Lower leg skin (tissue), 3 donors: ENCODE results near the gene MYO5A.

ENCODE experiments used
- CTCF ChIP-seq, 3 donors: fragments of 450-650 bp; IDR thresholded peaks; one replicate each; pipeline ENCODE4 v1.5.1; 2016; ENCODE audit warnings: antibody characterized with exemption in 3 of 3, mild to moderate bottlenecking in 3 of 3, moderate library complexity in 2 of 3
- POLR2A ChIP-seq, 2 donors: fragments of 450-650 bp; IDR thresholded peaks; one replicate each; pipeline ENCODE4 v1.6.1; 2016 to 2017; ENCODE audit warnings: antibody characterized with exemption in 2 of 2, mild to moderate bottlenecking in 1 of 2, moderate library complexity in 1 of 2

- TF ChIP-seq CTCF (IDR thresholded peaks at IDR 0.05) (no peak), POLR2A (IDR thresholded peaks at IDR 0.05) (no peak)
These were observed 244.5 kb downstream of the MYO5A start for GRCh38 chr15:52284164-52284563.
